Endodermal cell (in vitro differentiated cells): Measurements from ENCODE around the gene COL11A2. TPM values are rescaled to one million over a fixed set of nuclear protein-coding genes. Genes with fewer than 3 reads are reported as not detected.

Experiments used
- DNase-seq: peaks from one replicate; pipeline ENCODE4 v3.0.0-alpha.2; 2017
- H3K27ac ChIP-seq: 2 replicates; pipeline ENCODE4 v1.5.1; 2013; ENCODE audit warnings: mild to moderate bottlenecking, low read depth, low read length, moderate library complexity
- H3K27me3 ChIP-seq: 2 replicates; pipeline ENCODE4 v1.6.1; 2013; ENCODE audit warnings: mild to moderate bottlenecking, low read length, moderate library complexity; ENCODE audit not compliant: insufficient read depth, control insufficient read depth, poor library complexity, severe bottlenecking
- H3K36me3 ChIP-seq: 2 replicates; pipeline ENCODE4 v1.7.0; 2013; ENCODE audit warnings: mild to moderate bottlenecking, low read length, moderate library complexity; ENCODE audit not compliant: control insufficient read depth, insufficient read depth
- H3K4me1 ChIP-seq: one replicate; pipeline ENCODE4 v1.7.0; 2013; ENCODE audit warnings: low read length; ENCODE audit not compliant: control insufficient read depth, insufficient read depth
- H3K4me3 ChIP-seq: 2 replicates; pipeline ENCODE4 v1.5.1; 2013; ENCODE audit warnings: mild to moderate bottlenecking, low read length, moderate library complexity
- H3K9ac ChIP-seq: 2 replicates; pipeline ENCODE4 v1.6.1; 2013; ENCODE audit warnings: mild to moderate bottlenecking, low read length, moderate library complexity; ENCODE audit not compliant: poor library complexity, severe bottlenecking; ENCODE audit errors: extremely low read depth
- H3K9me3 ChIP-seq: 2 replicates; pipeline ENCODE4 v1.6.1; 2013; ENCODE audit warnings: mild to moderate bottlenecking, low read length, moderate library complexity; ENCODE audit not compliant: control insufficient read depth
- H3K27ac Mint-ChIP-seq: 2 replicates; pipeline ENCODE4 v1.8.0; 2020; ENCODE audit warnings: mixed read lengths
- H3K27me3 Mint-ChIP-seq: 2 replicates; pipeline ENCODE4 v1.8.0; 2021; ENCODE audit warnings: mild to moderate bottlenecking, mixed read lengths; ENCODE audit not compliant: insufficient read depth
- H3K36me3 Mint-ChIP-seq: 2 replicates; pipeline ENCODE4 v1.8.0; 2020; ENCODE audit warnings: low read depth, mixed read lengths
- H3K4me1 Mint-ChIP-seq: 2 replicates; pipeline ENCODE4 v1.8.0; 2020; ENCODE audit warnings: mixed read lengths
- H3K4me3 Mint-ChIP-seq: 2 replicates; pipeline ENCODE4 v1.8.0; 2020; ENCODE audit warnings: mild to moderate bottlenecking, moderate library complexity, mixed read lengths
- H3K9me3 Mint-ChIP-seq: 2 replicates; pipeline ENCODE4 v1.8.0; 2020; ENCODE audit warnings: mild to moderate bottlenecking, mixed read lengths
- CTCF ChIP-seq: fragments of 200-600 bp; sonication (generic); conservative IDR thresholded peaks from 2 replicates; pipeline ENCODE4 v1.5.0; 2021; ENCODE audit warnings: antibody characterized with exemption, mild to moderate bottlenecking
- WGBS, 2 experiments: methylation state at CpG; one replicate each; pipeline versions ENCODE4 v1.1.5 to v1.1.7; 2013; ENCODE audit warnings: missing lambda C conversion rate in 2 of 2, mixed read lengths in 1 of 2; ENCODE audit not compliant: insufficient coverage in 1 of 2, insufficient read length in 1 of 2; 5-methylcytosine and 5-hydroxymethylcytosine counted together
- total RNA-seq, 2 donors: library from RNA; stranded (reverse); fragmentation: NEBNext Ultra II Directional in 1 of 2; extraction: Animal tissue kit (Norgen Biotek cat#: 25700) in 1 of 2; gene quantifications; 2 replicates in 1 of 2; 3 replicates in 1 of 2; pipeline ENCODE4 v1.2.1, GENCODE V29; 2021

The COL11A2 gene
- total RNA-seq, 2 donors from 2014 or later: 1.3 to 2.8 TPM

GRCh38 chr6:33215271-33216116 is 23.2 kb upstream of the COL11A2 start:
- TF ChIP-seq CTCF: no peak
- Histone ChIP-seq H3K4me1 (no peaks in the 10 kb centered on the region), H3K9me3 (no peaks in the 10 kb centered on the region), H3K27ac (no peak overlapping the region), H3K9ac (no peak overlapping the region), H3K27me3 (peaks cover 34% of the 10 kb centered on the region), H3K4me3 (no peak overlapping the region), H3K36me3 (peaks cover 5% of the 10 kb centered on the region)
- Mint-ChIP-seq H3K27ac (no peak overlapping the region), H3K4me1 (peaks cover 12% of the 10 kb centered on the region), H3K4me3 (no peak overlapping the region), H3K9me3 (peaks cover 2% of the 10 kb centered on the region), H3K27me3 (peaks cover 83% of the 10 kb centered on the region), H3K36me3 (peaks cover 5% of the 10 kb centered on the region)
- WGBS, 2 experiments: 83 to 89% methylated on average over 5 to 9 of the region's 9 CpGs
- peak; percentile 58 for DNase-seq

GRCh38 chr6:33213989-33214335 is 21.7 kb upstream of the COL11A2 start:
- H3K27me3 ChIP-seq: peaks cover 32% of the 10 kb centered on the region
- H3K9me3 ChIP-seq: no peaks in the 10 kb centered on the region
- peaks cover 19% of the 10 kb centered on the region for H3K36me3 Mint-ChIP-seq
- peak; percentile 54 for DNase-seq
- 29 to 38% methylated on average over 3 to 9 of the region's 9 CpGs for WGBS, 2 experiments
- H3K27ac ChIP-seq: no peak overlapping the region
- no peak overlapping the region for H3K9ac ChIP-seq
- H3K27me3 Mint-ChIP-seq: peaks cover 70% of the 10 kb centered on the region
- H3K4me1 Mint-ChIP-seq: peaks cover 16% of the 10 kb centered on the region
- H3K36me3 ChIP-seq: peaks cover 20% of the 10 kb centered on the region
- no peaks in the 10 kb centered on the region for H3K9me3 Mint-ChIP-seq
- H3K27ac Mint-ChIP-seq: peak overlapping the region; percentile 39
- peaks cover 2% of the 10 kb centered on the region for H3K4me1 ChIP-seq
- H3K4me3 Mint-ChIP-seq: peak overlapping the region; percentile 81
- TF ChIP-seq CTCF: no peak
- H3K4me3 ChIP-seq: peak overlapping the region; percentile 85

GRCh38 chr6:33213166-33213988 is 21.1 kb upstream of the COL11A2 start:
- Mint-ChIP-seq H3K36me3 (peaks cover 19% of the 10 kb centered on the region), H3K9me3 (no peaks in the 10 kb centered on the region), H3K27me3 (peaks cover 64% of the 10 kb centered on the region), H3K4me1 (peaks cover 20% of the 10 kb centered on the region), H3K4me3 (peak overlapping the region; percentile 81), H3K27ac (peak overlapping the region; percentile 39)
- H3K9ac ChIP-seq: peak overlapping the region; percentile 51
- peaks cover 26% of the 10 kb centered on the region for H3K27me3 ChIP-seq
- peak overlapping the region; percentile 85 for H3K4me3 ChIP-seq
- peak; percentile 81 for DNase-seq
- peak overlapping the region; percentile 29 for H3K27ac ChIP-seq
- H3K9me3 ChIP-seq: no peaks in the 10 kb centered on the region
- H3K4me1 ChIP-seq: peaks cover 4% of the 10 kb centered on the region
- H3K36me3 ChIP-seq: peaks cover 20% of the 10 kb centered on the region
- 3% methylated on average over 13 to 43 of the region's 43 CpGs for WGBS, 2 experiments
- no peak for TF ChIP-seq CTCF
